H9 (cell line): Measurements from ENCODE around the gene LYVE1. TPM values are rescaled to one million over a fixed set of nuclear protein-coding genes. Genes with fewer than 3 reads are reported as not detected.

Source experiments
- DNase-seq: peaks from one replicate; pipeline ENCODE4 v3.0.0-alpha.2; 2017
- H2AFZ ChIP-seq: one replicate; pipeline ENCODE4 v1.6.1; 2013; ENCODE audit warnings: mild to moderate bottlenecking, low read length, control low read depth, moderate library complexity
- H2AK5ac ChIP-seq: 2 replicates; pipeline ENCODE4 v1.6.1; 2013; ENCODE audit warnings: low read length, control low read depth, mixed read lengths; ENCODE audit not compliant: insufficient read length
- H2BK120ac ChIP-seq: one replicate; pipeline ENCODE4 v1.6.1; 2013; ENCODE audit warnings: low read depth, mild to moderate bottlenecking, low read length, control low read depth, inconsistent platforms; ENCODE audit not compliant: poor library complexity, severe bottlenecking
- H2BK12ac ChIP-seq: 2 replicates; pipeline ENCODE4 v1.6.1; 2013; ENCODE audit warnings: low read length, control low read depth, mixed read lengths, low read depth; ENCODE audit not compliant: insufficient read length
- H2BK15ac ChIP-seq: 2 replicates; pipeline ENCODE4 v1.6.1; 2013; ENCODE audit warnings: low read depth, low read length, control low read depth
- H2BK20ac ChIP-seq: one replicate; pipeline ENCODE4 v1.6.1; 2013; ENCODE audit warnings: low read depth, mild to moderate bottlenecking, low read length, control low read depth, inconsistent platforms; ENCODE audit not compliant: poor library complexity, severe bottlenecking
- H2BK5ac ChIP-seq: 2 replicates; pipeline ENCODE4 v1.6.1; 2013; ENCODE audit warnings: low read length, control low read depth, mixed read lengths; ENCODE audit not compliant: insufficient read length
- H3K14ac ChIP-seq: 2 replicates; pipeline ENCODE4 v1.6.1; 2013; ENCODE audit warnings: low read length, control low read depth; ENCODE audit not compliant: insufficient read depth
- H3K18ac ChIP-seq: 2 replicates; pipeline ENCODE4 v1.6.1; 2013; ENCODE audit warnings: low read depth, mild to moderate bottlenecking, mixed read lengths, low read length, control low read depth; ENCODE audit not compliant: insufficient read length
- H3K23ac ChIP-seq: 2 replicates; pipeline ENCODE4 v1.6.1; 2013; ENCODE audit warnings: low read length, control low read depth, mixed read lengths, low read depth; ENCODE audit not compliant: insufficient read length
- H3K23me2 ChIP-seq: 2 replicates; pipeline ENCODE4 v1.6.1; 2013; ENCODE audit warnings: low read depth, mild to moderate bottlenecking, mixed read lengths, low read length, control low read depth; ENCODE audit not compliant: insufficient read length, poor library complexity, severe bottlenecking
- H3K27ac ChIP-seq: 2 replicates; pipeline ENCODE4 v1.5.1; 2013; ENCODE audit warnings: low read length, control low read depth, mixed read lengths, low read depth; ENCODE audit not compliant: insufficient read length
- H3K27me3 ChIP-seq: 2 replicates; pipeline ENCODE4 v1.6.1; 2013; ENCODE audit warnings: low read length, control low read depth, inconsistent platforms; ENCODE audit not compliant: insufficient read depth
- H3K4ac ChIP-seq: 2 replicates; pipeline ENCODE4 v1.6.1; 2013; ENCODE audit warnings: low read depth, mild to moderate bottlenecking, control low read depth, inconsistent platforms, low read length, moderate library complexity
- H3K4me1 ChIP-seq: 2 replicates; pipeline ENCODE4 v1.6.1; 2013; ENCODE audit warnings: low read length, control low read depth, inconsistent platforms; ENCODE audit not compliant: insufficient read depth
- H3K4me2 ChIP-seq: 2 replicates; pipeline ENCODE4 v1.6.1; 2013; ENCODE audit warnings: low read length, control low read depth, mixed read lengths; ENCODE audit not compliant: insufficient read length, insufficient read depth
- H3K56ac ChIP-seq: 2 replicates; pipeline ENCODE4 v1.6.1; 2013; ENCODE audit warnings: low read depth, mild to moderate bottlenecking, mixed read lengths, low read length, control low read depth; ENCODE audit not compliant: insufficient read length
- H3K79me1 ChIP-seq: 2 replicates; pipeline ENCODE4 v1.6.1; 2013; ENCODE audit warnings: low read depth, mild to moderate bottlenecking, moderate library complexity, low read length, control low read depth, inconsistent platforms; ENCODE audit not compliant: insufficient read depth, poor library complexity, severe bottlenecking
- H3K79me2 ChIP-seq: 2 replicates; pipeline ENCODE4 v1.6.1; 2013; ENCODE audit warnings: low read length, control low read depth, inconsistent platforms; ENCODE audit not compliant: insufficient read depth
- H3K9ac ChIP-seq: 2 replicates; pipeline ENCODE4 v1.6.1; 2013; ENCODE audit warnings: low read length, control low read depth, mixed read lengths; ENCODE audit not compliant: insufficient read length; ENCODE audit errors: extremely low read depth
- H3K9me3 ChIP-seq: one replicate; pipeline ENCODE4 v1.6.1; 2013; ENCODE audit warnings: low read depth, low read length, inconsistent platforms; ENCODE audit not compliant: control insufficient read depth
- H3T11ph ChIP-seq: one replicate; pipeline ENCODE4 v1.6.1; 2013; ENCODE audit warnings: mild to moderate bottlenecking, low read length, control low read depth, inconsistent platforms
- H4K20me1 ChIP-seq: one replicate; pipeline ENCODE4 v1.6.1; 2013; ENCODE audit not compliant: control insufficient read depth, insufficient read length, insufficient read depth
- H4K5ac ChIP-seq: 2 replicates; pipeline ENCODE4 v1.6.1; 2013; ENCODE audit warnings: low read depth, mild to moderate bottlenecking, mixed read lengths, low read length, control low read depth; ENCODE audit not compliant: insufficient read length
- H4K8ac ChIP-seq: replicated peaks from 2 replicates; pipeline ENCODE4 v1.6.1; 2013; ENCODE audit warnings: low read length, control low read depth, mixed read lengths, low read depth; ENCODE audit not compliant: insufficient read length
- H4K91ac ChIP-seq: 2 replicates; pipeline ENCODE4 v1.6.1; 2013; ENCODE audit warnings: low read depth, mild to moderate bottlenecking, moderate library complexity, mixed read lengths, low read length, control low read depth; ENCODE audit not compliant: insufficient read length
- H3K27ac Mint-ChIP-seq, 3 experiments: 2 replicates in 2 of 3; 3 replicates in 1 of 3; pipeline ENCODE4 v1.8.0; 2020 to 2021; ENCODE audit warnings: mixed read lengths in 3 of 3, mild to moderate bottlenecking in 1 of 3, moderate library complexity in 1 of 3
- H3K27me3 Mint-ChIP-seq: 2 replicates; pipeline ENCODE4 v1.8.0; 2021; ENCODE audit warnings: low read depth, mild to moderate bottlenecking, moderate library complexity, mixed read lengths
- H3K36me3 Mint-ChIP-seq, 3 experiments: 2 replicates in 2 of 3; 3 replicates in 1 of 3; pipeline ENCODE4 v1.8.0; 2020 to 2021; ENCODE audit warnings: low read depth in 3 of 3, mixed read lengths in 3 of 3; ENCODE audit not compliant: insufficient read depth in 1 of 3
- H3K4me1 Mint-ChIP-seq, 2 experiments: 2 replicates each; pipeline ENCODE4 v1.8.0; 2020; ENCODE audit warnings: mixed read lengths in 2 of 2
- H3K4me3 Mint-ChIP-seq, 2 experiments: 2 replicates in 1 of 2; 3 replicates in 1 of 2; pipeline ENCODE4 v1.8.0; 2020 to 2021; ENCODE audit warnings: mild to moderate bottlenecking in 2 of 2, mixed read lengths in 2 of 2, moderate library complexity in 1 of 2
- H3K9me3 Mint-ChIP-seq, 2 experiments: 2 replicates in 1 of 2; 3 replicates in 1 of 2; pipeline ENCODE4 v1.8.0; 2020; ENCODE audit warnings: mild to moderate bottlenecking in 2 of 2, mixed read lengths in 2 of 2, moderate library complexity in 1 of 2
- CTCF ChIP-seq: fragments of 200-600 bp; sonication (generic); conservative IDR thresholded peaks from 3 replicates; pipeline ENCODE4 v1.8.0; 2021; ENCODE audit warnings: antibody characterized with exemption, mild to moderate bottlenecking
- WGBS: extraction: QIAGEN DNeasy Blood & Tissue Kit; methylation state at CpG from one replicate; pipeline ENCODE4 v1.1.7; 2013; ENCODE audit warnings: missing lambda C conversion rate, low lambda C conversion rate, mixed read lengths; ENCODE audit not compliant: insufficient read length; ENCODE audit errors: extremely low coverage; 5-methylcytosine and 5-hydroxymethylcytosine counted together
- total RNA-seq: library from RNA; stranded (reverse); gene quantifications from 2 replicates; pipeline ENCODE4 v1.2.1, GENCODE V29; 2021

Gene LYVE1
- total RNA-seq, 1 experiment from 2014 or later: not detected

- Histone ChIP-seq H3K4me1 (no peaks in the 10 kb centered on the region), H3K14ac (no peak overlapping the region), H3K56ac (no peak overlapping the region), H2BK15ac (no peak overlapping the region), H2BK20ac (no peak overlapping the region), H3K79me2 (no peaks in the 10 kb centered on the region), H3K27ac (no peak overlapping the region), H2AK5ac (no peak overlapping the region), H3K9ac (no peak overlapping the region), H3K18ac (no peak overlapping the region), H2BK12ac (no peak overlapping the region), H2AFZ (no peak overlapping the region), H4K20me1 (no peaks in the 10 kb centered on the region), H2BK120ac (no peak overlapping the region), H3K27me3 (no peaks in the 10 kb centered on the region), H3K79me1 (no peaks in the 10 kb centered on the region), H4K5ac (no peak overlapping the region), H3K4me2 (no peak overlapping the region), H4K8ac (no peak overlapping the region), H3K4ac (no peak overlapping the region), H3K23ac (no peak overlapping the region), H4K91ac (no peak overlapping the region), H3T11ph (no peak overlapping the region), H3K23me2 (no peaks in the 10 kb centered on the region), H3K9me3 (no peaks in the 10 kb centered on the region), H2BK5ac (no peak overlapping the region)
- no peak for TF ChIP-seq CTCF
- H3K9me3 Mint-ChIP-seq: no peaks in the 10 kb centered on the region
- peaks cover 0 to 23% (median 13%) of the 10 kb centered on the region in 3 experiments; a peak in 4 of 7 replicates for H3K36me3 Mint-ChIP-seq
- no peak for DNase-seq
- no peak overlapping the region for H3K27ac Mint-ChIP-seq
- no peaks in the 10 kb centered on the region for H3K4me1 Mint-ChIP-seq
- H3K27me3 Mint-ChIP-seq: no peaks in the 10 kb centered on the region
- H3K4me3 Mint-ChIP-seq: no peak overlapping the region
- WGBS: no CpG with 5 or more reads among the region's 2 CpGs
Observed at GRCh38 chr11:10532526-10532925, 35.9 kb downstream of the LYVE1 start.
